Measurements from ENCODE around the gene TBXA2R.

The TBXA2R gene

GRCh38 chr19:3576696-3577443 lies 29.8 kb downstream of the TBXA2R start:
- Histone ChIP-seq H3K27ac (replicated peaks) (no peak overlapping the region), H3K4me3 (replicated peaks; ENCODE audit: insufficient read depth, low read length) (no peak overlapping the region)

GRCh38 chr19:3575949-3576673 lies 30.6 kb downstream of the TBXA2R start:
- H3K27me3 ChIP-seq (ENCODE audit: insufficient read depth, poor library complexity, severe bottlenecking): no peaks in the 10 kb centered on the region
- no peak overlapping the region for H3K4me3 ChIP-seq (replicated peaks; ENCODE audit: insufficient read depth, low read length)
- no peak for TF ChIP-seq POLR2AphosphoS5 (IDR thresholded peaks at IDR 0.05; ENCODE audit: low read depth)
- TF ChIP-seq REST (IDR thresholded peaks at IDR 0.05; ENCODE audit: insufficient replicate concordance, low read depth): no peak
- TF ChIP-seq GABPA (IDR thresholded peaks at IDR 0.05; ENCODE audit: low read depth): no peak
- TF ChIP-seq CTCF (IDR thresholded peaks at IDR 0.05; ENCODE audit: insufficient read depth, low read length): no peak
- no peak for TF ChIP-seq SPI1 (IDR thresholded peaks at IDR 0.05; ENCODE audit: borderline replicate concordance, low read depth)
- H3K27ac ChIP-seq (replicated peaks): no peak overlapping the region
- no peak for DNase-seq (ENCODE audit: low read depth in 1 of 2, low spot score in 1 of 2)

More at GRCh38 chr19:3576696-3577443, 29.8 kb downstream of the TBXA2R start:
- DNase-seq (ENCODE audit: low read depth in 1 of 2, low spot score in 1 of 2): no peak
- no peaks in the 10 kb centered on the region for H3K27me3 ChIP-seq (ENCODE audit: insufficient read depth, poor library complexity, severe bottlenecking)
- TF ChIP-seq GABPA (IDR thresholded peaks at IDR 0.05; ENCODE audit: low read depth): no peak
- TF ChIP-seq SPI1 (IDR thresholded peaks at IDR 0.05; ENCODE audit: borderline replicate concordance, low read depth): no peak
- no peak for TF ChIP-seq REST (IDR thresholded peaks at IDR 0.05; ENCODE audit: insufficient replicate concordance, low read depth)
- TF ChIP-seq CTCF (IDR thresholded peaks at IDR 0.05; ENCODE audit: insufficient read depth, low read length): no peak
- no peak for TF ChIP-seq POLR2AphosphoS5 (IDR thresholded peaks at IDR 0.05; ENCODE audit: low read depth)

GRCh38 chr19:3575260-3575741 lies 31.4 kb downstream of the TBXA2R start:
- no peak overlapping the region for H3K27ac ChIP-seq (replicated peaks)
- H3K27me3 ChIP-seq (ENCODE audit: insufficient read depth, poor library complexity, severe bottlenecking): no peaks in the 10 kb centered on the region
- TF ChIP-seq CTCF (IDR thresholded peaks at IDR 0.05; ENCODE audit: insufficient read depth, low read length) (peak; percentile 27), SPI1 (IDR thresholded peaks at IDR 0.05; ENCODE audit: borderline replicate concordance, low read depth) (no peak)
- peak in 1 of 2 experiments; percentile 68 for DNase-seq (ENCODE audit: low read depth in 1 of 2, low spot score in 1 of 2)
- no peak overlapping the region for H3K4me3 ChIP-seq (replicated peaks; ENCODE audit: insufficient read depth, low read length)
